GM19193 (cell line): ENCODE data around the gene C10orf95.

Experiments
- POLR2A ChIP-seq: IDR thresholded peaks from 4 replicates; pipeline ENCODE4 v1.6.1; 2011; ENCODE audit not compliant: insufficient read depth, insufficient read length; ENCODE audit errors: extremely low read depth

The C10orf95 gene

DNA sequence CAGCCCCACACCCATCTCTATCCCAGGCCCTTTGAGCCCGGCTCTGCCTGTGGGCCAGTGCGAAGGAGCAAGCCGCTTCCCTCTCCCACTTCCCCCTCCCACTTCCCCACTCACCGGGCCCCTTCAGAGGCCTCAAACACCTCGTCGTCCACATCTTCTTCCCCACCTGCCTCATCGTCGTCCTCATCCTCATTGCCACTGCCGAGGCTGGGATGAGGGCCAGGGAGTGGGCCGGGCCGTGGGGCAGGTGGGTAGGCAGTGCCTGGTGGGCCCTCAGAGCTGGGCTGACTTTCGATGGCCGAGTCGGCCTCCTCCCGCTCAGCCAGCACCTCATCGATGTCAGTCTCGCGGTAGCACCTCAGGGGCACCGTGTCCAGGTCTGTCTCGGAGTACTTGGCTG is 36.6 kb downstream of the C10orf95 start:
- TF ChIP-seq POLR2A: no peak

GRCh38 chr10:102413806-102414561 is 37.4 kb downstream of the C10orf95 start:
- no peak for TF ChIP-seq POLR2A

DNA sequence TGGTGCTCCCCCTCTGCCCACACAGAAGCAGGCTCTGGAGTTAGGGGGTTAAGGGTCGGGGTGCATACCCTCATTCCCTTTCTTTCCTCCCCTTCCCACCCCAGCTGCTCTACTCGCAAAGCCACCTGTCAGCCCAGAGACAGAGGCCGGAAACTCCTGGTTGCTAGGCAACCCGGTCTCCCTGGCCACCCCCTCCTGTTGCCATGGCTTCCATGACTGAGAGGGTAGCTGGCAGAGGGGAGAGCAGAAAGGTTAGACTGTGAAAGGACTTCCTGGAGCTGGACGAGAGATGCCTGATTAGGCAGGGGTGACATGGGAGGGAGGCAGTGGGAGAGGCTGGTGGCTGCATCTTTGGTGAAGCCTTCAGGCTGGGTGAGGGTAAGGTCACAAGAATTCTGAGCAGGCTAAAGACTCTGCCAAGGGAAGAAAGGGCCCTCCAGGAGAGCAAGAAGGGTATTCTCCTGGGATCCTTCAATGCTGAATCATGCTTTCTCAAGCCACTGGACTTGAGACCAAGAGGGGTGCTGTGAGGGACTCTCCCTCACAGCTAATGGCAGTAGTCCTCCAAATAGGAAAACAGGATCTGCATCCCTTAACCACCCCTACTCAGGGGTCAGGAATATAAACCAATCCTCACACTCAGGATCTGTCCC is 38.2 kb downstream of the C10orf95 start:
- no peak for TF ChIP-seq POLR2A

GRCh38 chr10:102412293-102412692 is 39.0 kb downstream of the C10orf95 start:
- no peak for TF ChIP-seq POLR2A

DNA sequence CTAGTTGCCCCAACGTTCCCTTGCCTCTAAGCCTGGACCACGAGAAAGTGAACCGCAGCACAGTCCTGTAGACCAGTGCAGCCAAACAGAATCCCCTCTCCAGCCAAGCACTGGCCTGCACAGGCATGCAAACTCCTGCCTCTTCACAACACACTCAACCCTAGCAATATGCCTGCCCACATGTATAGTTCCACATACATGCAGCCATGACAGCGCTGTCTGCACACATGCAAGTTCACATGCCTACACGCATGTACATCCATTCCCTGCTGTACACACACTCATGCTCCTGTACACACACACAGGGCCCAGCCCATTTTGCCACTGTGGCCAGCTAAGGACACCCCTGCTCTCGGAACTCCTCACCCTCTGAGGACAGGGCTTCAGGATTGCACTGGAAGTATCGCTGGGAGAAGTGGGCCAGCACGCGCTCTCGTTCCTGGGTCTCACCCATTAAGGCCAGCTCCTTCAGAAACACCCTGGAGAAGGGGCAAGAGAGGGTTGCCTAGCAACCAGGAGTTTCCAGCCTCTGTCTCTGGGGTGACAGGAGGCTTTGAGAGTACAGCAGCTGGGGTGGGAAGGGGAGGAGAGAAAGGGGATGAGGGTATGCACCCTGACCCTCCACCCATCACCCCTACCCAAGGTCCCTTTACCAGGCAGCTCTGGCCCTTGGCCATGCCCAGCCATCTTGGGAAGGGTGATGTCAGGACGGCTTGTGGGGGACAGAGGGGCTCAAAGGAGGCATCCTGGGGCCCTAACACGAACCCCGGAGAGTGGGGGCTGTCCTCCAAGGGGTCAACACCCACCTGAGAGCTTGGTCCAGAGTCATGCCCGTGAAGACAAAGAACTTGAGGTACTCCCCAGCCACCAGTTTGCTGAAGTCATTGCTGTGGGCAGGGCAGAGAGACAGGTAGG is 39.7 kb downstream of the C10orf95 start:
- TF ChIP-seq POLR2A: no peak

GRCh38 chr10:102410429-102411073 is 40.8 kb downstream of the C10orf95 start:
- TF ChIP-seq POLR2A: no peak

DNA sequence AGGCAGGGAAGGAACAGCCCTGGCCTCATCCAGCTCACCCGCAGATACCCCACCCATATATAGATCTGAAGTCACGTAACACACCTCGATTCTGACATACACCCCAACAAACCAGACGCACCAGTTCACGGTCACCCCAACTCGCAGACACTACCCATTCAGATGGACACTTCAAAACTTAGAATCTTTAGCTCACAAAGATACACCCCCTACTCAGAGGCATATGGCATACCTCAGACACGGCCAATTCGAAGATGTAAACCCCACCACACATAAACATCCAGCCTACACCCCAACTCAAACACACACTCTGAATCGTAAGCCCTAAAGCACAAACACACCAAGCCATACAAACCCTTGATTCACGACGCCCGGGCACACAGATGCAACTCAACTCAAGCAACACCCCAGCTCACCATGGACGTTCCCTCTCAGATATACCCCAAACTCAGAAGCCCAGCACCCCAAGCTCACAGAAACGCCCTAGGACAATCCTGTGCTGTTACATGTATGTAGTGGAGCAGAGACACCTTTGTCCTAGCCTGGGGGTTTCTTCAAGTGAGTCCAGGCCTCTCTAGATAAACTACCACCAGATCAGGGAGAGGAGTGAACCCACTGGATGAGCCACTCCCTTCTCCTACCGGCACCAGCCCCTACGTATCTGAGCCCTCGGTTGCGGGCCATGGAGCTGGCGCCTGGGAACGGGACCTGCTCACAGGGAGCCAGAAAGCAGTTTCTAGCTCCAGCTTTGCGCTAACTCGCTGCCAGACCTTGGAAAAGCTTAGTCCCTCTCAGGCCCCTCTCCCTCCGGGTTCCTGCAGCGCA is 41.5 kb downstream of the C10orf95 start:
- TF ChIP-seq POLR2A: no peak

DNA sequence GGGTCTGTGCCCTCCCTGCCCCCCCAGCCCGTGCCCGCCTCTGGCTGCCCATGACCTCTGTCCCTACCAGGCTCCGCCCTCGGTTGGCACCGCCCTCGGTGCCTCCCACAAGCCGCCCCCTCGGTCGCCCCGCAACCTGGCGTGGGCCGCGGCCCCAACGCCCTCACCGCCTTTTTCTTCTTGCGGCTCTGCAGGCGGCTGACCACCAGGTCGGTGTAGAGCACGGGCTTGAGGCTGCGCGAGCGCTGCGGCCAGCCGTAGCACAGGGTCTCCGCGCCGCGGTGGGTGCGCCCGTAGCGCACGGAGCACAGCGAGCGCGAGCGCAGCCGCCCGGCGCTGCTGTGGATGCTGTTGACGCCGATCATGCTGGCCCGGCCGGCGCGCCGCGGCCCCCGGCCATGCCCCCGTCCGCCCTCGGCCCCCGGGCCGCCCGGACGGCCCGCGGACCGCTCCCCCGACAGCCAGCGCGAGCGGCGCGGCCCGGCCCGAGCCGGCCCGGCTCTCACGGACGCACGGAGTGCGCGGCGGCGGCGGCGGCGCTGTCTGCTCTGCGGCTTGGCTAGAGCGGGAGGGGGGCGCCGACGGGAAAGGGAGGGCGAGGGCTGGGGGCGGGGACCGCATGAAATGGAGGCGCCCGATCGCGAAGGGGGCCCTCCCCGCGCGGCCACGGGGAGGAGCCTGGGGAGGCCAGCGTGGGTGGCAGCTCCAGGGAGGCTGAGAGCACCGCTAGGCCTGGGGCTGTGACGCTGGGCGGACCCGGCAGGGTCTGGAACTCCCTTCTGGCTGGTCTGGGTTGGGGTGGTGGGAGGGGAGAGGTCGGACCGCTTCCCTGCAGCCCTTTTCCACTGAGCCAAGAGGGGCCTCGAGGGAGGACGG is 42.4 kb downstream of the C10orf95 start:
- no peak for TF ChIP-seq POLR2A

DNA sequence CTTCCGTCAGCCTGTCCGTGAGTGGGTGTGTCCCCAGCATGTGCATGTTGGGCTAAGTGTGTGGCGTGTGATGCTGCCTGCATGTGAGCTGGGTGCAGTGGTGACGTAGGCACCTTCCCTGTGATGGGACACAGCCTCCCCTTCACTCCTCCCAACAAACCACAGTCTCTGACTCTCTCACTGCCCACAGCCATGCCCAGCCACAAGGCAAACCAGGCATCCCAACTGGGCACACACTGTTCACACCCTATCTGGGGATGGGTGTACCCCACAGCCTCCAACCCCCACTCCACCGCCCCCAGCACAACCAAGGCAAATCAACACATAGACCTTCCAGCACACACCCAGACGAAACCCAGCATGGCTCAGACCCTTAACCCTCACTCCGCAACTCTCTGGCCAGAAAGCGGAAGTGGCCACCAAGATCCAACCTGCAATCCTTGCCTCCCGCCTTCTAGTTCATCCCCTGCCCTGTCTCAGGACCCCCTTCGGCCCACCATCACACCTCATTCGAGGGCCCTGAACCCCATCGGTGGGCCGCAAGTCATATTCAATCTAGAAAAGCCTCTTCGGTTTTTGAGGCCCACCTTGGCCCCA is 43.1 kb downstream of the C10orf95 start:
- TF ChIP-seq POLR2A: no peak

GRCh38 chr10:102407425-102408130 is 43.8 kb downstream of the C10orf95 start:
- TF ChIP-seq POLR2A: peak; percentile 20

GRCh38 chr10:102406815-102407214 is 44.5 kb downstream of the C10orf95 start:
- TF ChIP-seq POLR2A: no peak

GRCh38 chr10:102405632-102406031 is 45.7 kb downstream of the C10orf95 start:
- TF ChIP-seq POLR2A: peak; percentile 15
